OCI-LY7 (cell line): ENCODE results near the gene ZMIZ1. TPM values are rescaled to one million over a fixed set of nuclear protein-coding genes. Genes with fewer than 3 reads are reported as not detected.

Experiments
- BruUV-seq: library from RNA; stranded (reverse); fragments of 400-500 nt; replicated peaks from 2 replicates; lab custom pipeline; 2021; lab: Mats Ljungman, UMichigan
- CTCF ChIA-PET: fragments of 300-600 bp; sonication (Branson Sonifier 250); formaldehyde crosslinking; loops from one replicate; lab custom pipeline; 2022; ENCODE audit warnings: antibody characterized with exemption; ENCODE audit not compliant: unreplicated experiment; lab: Charles Lee
- POLR2A ChIA-PET: fragments of 300-600 bp; sonication (Branson Sonifier 250); formaldehyde crosslinking; loops from one replicate; lab custom pipeline; 2022; ENCODE audit warnings: antibody characterized with exemption; lab: Charles Lee
- DNase-seq: peaks from one replicate; pipeline ENCODE4 v3.0.0-alpha.2; 2015; ENCODE audit warnings: low spot score
- H2AFZ ChIP-seq: fragments of 200-600 bp; sonication (generic), shearing (Covaris generic); 2 replicates; pipeline ENCODE4 v1.6.1; 2014; ENCODE audit warnings: mild to moderate bottlenecking, antibody characterized with exemption, low read length, moderate library complexity
- H3K27ac ChIP-seq: fragments of 200-600 bp; sonication (generic); 2 replicates; pipeline ENCODE4 v1.5.1; 2014; ENCODE audit warnings: mixed run types, low read depth, mild to moderate bottlenecking, moderate library complexity, low read length, inconsistent platforms; ENCODE audit not compliant: poor library complexity, severe bottlenecking
- H3K36me3 ChIP-seq: fragments of 200-600 bp; sonication (generic); 2 replicates; pipeline ENCODE4 v1.6.1; 2014; ENCODE audit warnings: mild to moderate bottlenecking, antibody characterized with exemption, low read length, moderate library complexity, mixed read lengths; ENCODE audit not compliant: insufficient read depth
- H3K4me1 ChIP-seq: fragments of 200-600 bp; sonication (generic); 2 replicates; pipeline ENCODE4 v1.5.1; 2014; ENCODE audit warnings: mild to moderate bottlenecking, low read length; ENCODE audit not compliant: insufficient read depth, poor library complexity, severe bottlenecking
- H3K4me2 ChIP-seq: fragments of 200-600 bp; sonication (generic); 2 replicates; pipeline ENCODE4 v1.6.1; 2014; ENCODE audit warnings: mild to moderate bottlenecking, low read length
- H3K4me3 ChIP-seq: fragments of 200-600 bp; sonication (generic); 2 replicates; pipeline ENCODE4 v1.5.1; 2014; ENCODE audit warnings: mild to moderate bottlenecking, low read depth, low read length; ENCODE audit not compliant: poor library complexity, severe bottlenecking
- H3K79me2 ChIP-seq: fragments of 200-600 bp; sonication (generic); 2 replicates; pipeline ENCODE4 v1.6.1; 2016; ENCODE audit warnings: low read depth, mild to moderate bottlenecking, low read length, moderate library complexity, mixed read lengths; ENCODE audit not compliant: insufficient read depth
- H3K9me2 ChIP-seq: fragments of 200-600 bp; sonication (generic); 2 replicates; pipeline ENCODE4 v1.6.1; 2016; ENCODE audit warnings: mild to moderate bottlenecking, low read length, mixed read lengths; ENCODE audit not compliant: insufficient read depth
- H3K9me3 ChIP-seq: fragments of 200-600 bp; sonication (generic); 2 replicates; pipeline ENCODE4 v1.6.1; 2014; ENCODE audit warnings: mild to moderate bottlenecking, mixed run types, low read length, mixed read lengths
- H4K20me1 ChIP-seq: fragments of 200-600 bp; sonication (generic); 2 replicates; pipeline ENCODE4 v1.6.1; 2014; ENCODE audit warnings: mild to moderate bottlenecking, antibody characterized with exemption, low read length, moderate library complexity, mixed read lengths; ENCODE audit not compliant: insufficient read depth
- EZH2phosphoT487 ChIP-seq: fragments of 200-600 bp; sonication (generic); IDR thresholded peaks from 2 replicates; pipeline ENCODE4 v1.6.1; 2018; ENCODE audit warnings: low read depth, borderline replicate concordance, mild to moderate bottlenecking, mixed run types, antibody characterized with exemption, low read length, moderate library complexity, mixed read lengths
- intact Hi-C: fragments of 100-400 bp; cut with micrococcal nuclease; formaldehyde crosslinking; loops from one replicate; pipeline ENCODE4 v1.10.0; 2022; ENCODE audit not compliant: unreplicated experiment
- total RNA-seq, 2 experiments: library from RNA; depleted of rRNA in 1 of 2; stranded (reverse); fragments of >200 nt in 1 of 2; shearing (Covaris generic) in 1 of 2; gene quantifications; 2 replicates each; pipeline ENCODE4 v1.2.3, GENCODE V29; 2014 to 2022
- TF ChIP-seq, protein P1 (sequence below): fragments of 200-600 bp; sonication (generic); conservative IDR thresholded peaks from 2 replicates; pipeline ENCODE4 v1.5.1; 2014; ENCODE audit warnings: mild to moderate bottlenecking, antibody characterized with exemption, low read length, moderate library complexity, mixed read lengths

ZMIZ1 gene
- total RNA-seq, 2 experiments from 2014 or later = 20.4 to 66.9 TPM

GRCh38 chr10:79140855-79141254 is 72.1 kb downstream of the ZMIZ1 start:
- Histone ChIP-seq H3K79me2 (peaks cover 4% of the 10 kb centered on the region; the same call in 1 of the 2 replicates), H3K4me3 (no peak overlapping the region), H2AFZ (no peak overlapping the region), H4K20me1 (no peaks in the 10 kb centered on the region), H3K9me2 (no peaks in the 10 kb centered on the region), H3K4me2 (no peak overlapping the region), H3K4me1 (peaks cover 57% of the 10 kb centered on the region), H3K9me3 (no peaks in the 10 kb centered on the region), H3K27ac (no peak overlapping the region), H3K36me3 (no peaks in the 10 kb centered on the region)
- POLR2A ChIA-PET = no interaction called here
- BruUV-seq = no TSS peak
- CTCF ChIA-PET = no interaction called here
- DNase-seq = no peak
- intact Hi-C loops = no loop called here
- TF ChIP-seq, protein P1, sequence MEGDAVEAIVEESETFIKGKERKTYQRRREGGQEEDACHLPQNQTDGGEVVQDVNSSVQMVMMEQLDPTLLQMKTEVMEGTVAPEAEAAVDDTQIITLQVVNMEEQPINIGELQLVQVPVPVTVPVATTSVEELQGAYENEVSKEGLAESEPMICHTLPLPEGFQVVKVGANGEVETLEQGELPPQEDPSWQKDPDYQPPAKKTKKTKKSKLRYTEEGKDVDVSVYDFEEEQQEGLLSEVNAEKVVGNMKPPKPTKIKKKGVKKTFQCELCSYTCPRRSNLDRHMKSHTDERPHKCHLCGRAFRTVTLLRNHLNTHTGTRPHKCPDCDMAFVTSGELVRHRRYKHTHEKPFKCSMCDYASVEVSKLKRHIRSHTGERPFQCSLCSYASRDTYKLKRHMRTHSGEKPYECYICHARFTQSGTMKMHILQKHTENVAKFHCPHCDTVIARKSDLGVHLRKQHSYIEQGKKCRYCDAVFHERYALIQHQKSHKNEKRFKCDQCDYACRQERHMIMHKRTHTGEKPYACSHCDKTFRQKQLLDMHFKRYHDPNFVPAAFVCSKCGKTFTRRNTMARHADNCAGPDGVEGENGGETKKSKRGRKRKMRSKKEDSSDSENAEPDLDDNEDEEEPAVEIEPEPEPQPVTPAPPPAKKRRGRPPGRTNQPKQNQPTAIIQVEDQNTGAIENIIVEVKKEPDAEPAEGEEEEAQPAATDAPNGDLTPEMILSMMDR = no peak
- TF ChIP-seq EZH2phosphoT487 = no peak

DNA sequence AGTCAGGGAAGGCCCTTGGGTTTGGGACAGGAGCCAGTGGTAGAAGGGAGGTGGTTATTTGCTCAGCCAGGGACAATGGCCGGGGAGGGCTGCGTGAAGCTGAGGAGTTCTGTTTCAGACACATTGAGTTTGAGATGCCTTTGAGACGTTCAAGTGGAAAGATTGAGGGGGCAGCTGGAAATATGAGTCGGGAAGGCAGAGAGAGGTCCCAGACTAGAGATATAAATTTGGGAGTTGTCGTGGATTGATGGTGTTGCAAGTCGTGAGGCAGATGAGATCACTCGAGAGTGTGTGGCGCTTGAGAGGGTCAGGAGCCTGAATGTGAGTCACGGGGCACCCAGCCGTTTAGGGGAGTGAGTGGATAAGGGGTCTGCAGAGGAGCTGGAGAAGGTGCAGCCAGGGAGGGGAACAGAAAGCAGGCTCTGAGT is 73.3 kb downstream of the ZMIZ1 start:
- H4K20me1 ChIP-seq = no peaks in the 10 kb centered on the region
- ChIA-PET CTCF (no interaction called here), POLR2A (no interaction called here)
- no peak overlapping the region for H2AFZ ChIP-seq
- no peak for DNase-seq
- TF ChIP-seq, protein P1 = no peak
- H3K9me3 ChIP-seq = no peaks in the 10 kb centered on the region
- H3K27ac ChIP-seq = no peak overlapping the region
- no peaks in the 10 kb centered on the region for H3K9me2 ChIP-seq
- H3K4me3 ChIP-seq = no peak overlapping the region
- no peak overlapping the region for H3K4me2 ChIP-seq
- H3K79me2 ChIP-seq = peaks cover under 1% of the 10 kb centered on the region; the same call in 1 of the 2 replicates
- no peaks in the 10 kb centered on the region for H3K36me3 ChIP-seq
- intact Hi-C loops = no loop called here
- peaks cover 47% of the 10 kb centered on the region for H3K4me1 ChIP-seq
- BruUV-seq = no TSS peak

GRCh38 chr10:79142522-79143309 is 74.0 kb downstream of the ZMIZ1 start:
- Histone ChIP-seq H3K4me3 (no peak overlapping the region), H3K27ac (no peak overlapping the region), H3K9me2 (no peaks in the 10 kb centered on the region), H3K4me1 (peaks cover 47% of the 10 kb centered on the region), H3K36me3 (no peaks in the 10 kb centered on the region), H4K20me1 (no peaks in the 10 kb centered on the region), H3K4me2 (no peak overlapping the region), H3K9me3 (no peaks in the 10 kb centered on the region), H2AFZ (no peak overlapping the region), H3K79me2 (no peaks in the 10 kb centered on the region)
- CTCF ChIA-PET = no interaction called here
- no peak for DNase-seq
- POLR2A ChIA-PET = no interaction called here
- TF ChIP-seq, protein P1 = peak; percentile 68
- TF ChIP-seq EZH2phosphoT487 = no peak
- intact Hi-C loops = no loop called here
- no TSS peak for BruUV-seq
